ENCODE measurements around the gene PDE11A.
"Not testable (repeated sequence)": the region's sequence is repeated elsewhere in the genome, so short reads cannot be mapped to it uniquely, and the experiment has no call there.

Gene PDE11A

GRCh38 chr2:178074123-178075005 is 1.8 kb upstream of the PDE11A start:
- no peak for DNase-seq

GRCh38 chr2:178072000-178072382 is 586 bp downstream of the PDE11A start:
- no peak for DNase-seq

- DNase-seq, result no peak
These were observed 1.8 kb downstream of the PDE11A start for GRCh38 chr2:178070824-178071223.

- no peak for DNase-seq
These were observed 3.0 kb downstream of the PDE11A start for GRCh38 chr2:178069551-178069950.

GRCh38 chr2:178068823-178069454 is 3.6 kb downstream of the PDE11A start:
- no peak for DNase-seq

GRCh38 chr2:178066890-178067669 is 5.5 kb downstream of the PDE11A start:
- no peak for DNase-seq

- no peak for DNase-seq
These were observed 6.3 kb downstream of the PDE11A start for GRCh38 chr2:178066324-178066723.

GRCh38 chr2:178059681-178060080 is 12.9 kb downstream of the PDE11A start:
- DNase-seq, result no peak

GRCh38 chr2:178059111-178059510 is 13.5 kb downstream of the PDE11A start:
- DNase-seq, result no peak

GRCh38 chr2:178057179-178057680 is 15.3 kb downstream of the PDE11A start:
- DNase-seq, result no peak

GRCh38 chr2:178056345-178056744 is 16.2 kb downstream of the PDE11A start:
- DNase-seq, result no peak

- DNase-seq, result not testable (repeated sequence)
These were observed 21.3 kb downstream of the PDE11A start for GRCh38 chr2:178051257-178051656.

- no peak for DNase-seq
These were observed 25.2 kb downstream of the PDE11A start for GRCh38 chr2:178047391-178047790.

GRCh38 chr2:178044836-178045235 is 27.7 kb downstream of the PDE11A start:
- no peak for DNase-seq

- no peak for DNase-seq
These were observed 29.3 kb downstream of the PDE11A start for GRCh38 chr2:178043266-178043665.

- DNase-seq, result not testable (repeated sequence)
These were observed 39.0 kb downstream of the PDE11A start for GRCh38 chr2:178033583-178033982.

- DNase-seq, result no peak
These were observed 43.2 kb downstream of the PDE11A start for GRCh38 chr2:178029342-178029741.

GRCh38 chr2:178025551-178026185 is 46.9 kb downstream of the PDE11A start:
- DNase-seq, result no peak

- no peak for DNase-seq
These were observed 54.4 kb downstream of the PDE11A start for GRCh38 chr2:178018141-178018540.

- DNase-seq, result no peak
These were observed 56.0 kb downstream of the PDE11A start for GRCh38 chr2:178016612-178017011.

- no peak for DNase-seq
These were observed 59.9 kb downstream of the PDE11A start for GRCh38 chr2:178012639-178013038.

- DNase-seq, result no peak
These were observed 62.8 kb downstream of the PDE11A start for GRCh38 chr2:178009813-178010212.

Data from activated T-cell treated with anti-CD3 and anti-CD28 coated beads for 4 hours (primary cell).